ENCODE data around the gene GRIN1.

Gene GRIN1

DNA sequence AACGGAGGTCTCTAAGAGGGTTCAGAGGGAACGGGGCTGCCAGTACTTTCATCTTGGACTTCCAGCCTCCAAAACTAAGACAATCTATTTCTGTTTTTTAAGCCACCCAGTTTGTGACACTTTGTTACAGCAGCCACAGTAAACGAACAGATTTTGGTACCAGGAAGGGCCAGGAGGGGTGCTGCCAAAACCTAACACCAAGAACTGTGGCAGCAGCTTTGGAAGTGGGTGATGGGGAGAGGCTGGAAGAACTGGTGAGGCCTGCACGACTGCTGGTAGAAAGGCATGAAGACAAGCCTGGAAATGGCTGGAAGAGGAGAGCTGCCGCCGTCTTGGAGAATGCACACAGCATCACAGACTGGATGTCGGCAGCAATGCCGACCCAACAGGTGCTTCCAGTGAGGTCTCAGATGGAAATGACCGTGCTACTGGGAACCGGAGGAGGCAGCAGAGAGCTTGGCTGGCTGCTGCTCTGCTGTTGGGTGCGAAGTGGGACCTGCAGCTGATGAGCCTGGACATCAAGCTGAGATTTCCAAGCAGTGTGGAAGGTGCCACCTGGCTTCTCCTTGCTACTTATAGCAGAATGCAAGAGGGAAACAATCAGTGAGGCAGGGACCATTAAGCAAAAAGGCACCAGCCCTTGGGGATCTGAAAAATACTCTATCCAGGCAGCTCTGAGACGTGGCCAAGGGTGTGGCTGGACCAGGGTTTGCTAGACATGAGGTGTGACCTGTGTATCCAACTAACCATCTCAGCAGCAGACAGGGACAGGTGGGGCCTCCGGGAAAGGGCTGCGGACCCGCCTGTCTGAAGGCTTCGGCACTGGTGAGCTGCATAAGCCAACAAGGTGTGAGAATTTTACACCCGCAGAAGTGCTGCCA is 37.6 kb downstream of the GRIN1 start:
- no peak overlapping the region for H3K4me2 ChIP-seq (ENCODE audit: low read depth, low read length, poor library complexity, severe bottlenecking)
- H3K27me3 ChIP-seq (ENCODE audit: low read length): no peaks in the 10 kb centered on the region
- no peaks in the 10 kb centered on the region for H3K9me3 ChIP-seq (ENCODE audit: insufficient read depth, low read length)
- no peaks in the 10 kb centered on the region for H3K79me2 ChIP-seq (ENCODE audit: insufficient read depth, low read length)
- H2AFZ ChIP-seq (ENCODE audit: low read depth, low read length, severe bottlenecking): no peak overlapping the region
- no peak overlapping the region for H3K4me3 ChIP-seq (ENCODE audit: insufficient read depth, low read length, poor library complexity, severe bottlenecking)
- H4K20me1 ChIP-seq (ENCODE audit: low read depth, low read length): no peaks in the 10 kb centered on the region
- no peak overlapping the region for H3K9ac ChIP-seq (ENCODE audit: low read length)
- TF ChIP-seq, protein P1, sequence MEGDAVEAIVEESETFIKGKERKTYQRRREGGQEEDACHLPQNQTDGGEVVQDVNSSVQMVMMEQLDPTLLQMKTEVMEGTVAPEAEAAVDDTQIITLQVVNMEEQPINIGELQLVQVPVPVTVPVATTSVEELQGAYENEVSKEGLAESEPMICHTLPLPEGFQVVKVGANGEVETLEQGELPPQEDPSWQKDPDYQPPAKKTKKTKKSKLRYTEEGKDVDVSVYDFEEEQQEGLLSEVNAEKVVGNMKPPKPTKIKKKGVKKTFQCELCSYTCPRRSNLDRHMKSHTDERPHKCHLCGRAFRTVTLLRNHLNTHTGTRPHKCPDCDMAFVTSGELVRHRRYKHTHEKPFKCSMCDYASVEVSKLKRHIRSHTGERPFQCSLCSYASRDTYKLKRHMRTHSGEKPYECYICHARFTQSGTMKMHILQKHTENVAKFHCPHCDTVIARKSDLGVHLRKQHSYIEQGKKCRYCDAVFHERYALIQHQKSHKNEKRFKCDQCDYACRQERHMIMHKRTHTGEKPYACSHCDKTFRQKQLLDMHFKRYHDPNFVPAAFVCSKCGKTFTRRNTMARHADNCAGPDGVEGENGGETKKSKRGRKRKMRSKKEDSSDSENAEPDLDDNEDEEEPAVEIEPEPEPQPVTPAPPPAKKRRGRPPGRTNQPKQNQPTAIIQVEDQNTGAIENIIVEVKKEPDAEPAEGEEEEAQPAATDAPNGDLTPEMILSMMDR (IDR thresholded peaks at IDR 0.05; ENCODE audit: insufficient read depth, low read length, poor library complexity, severe bottlenecking): peak; percentile 13
- no peak for TF ChIP-seq EZH2phosphoT487 (conservative IDR thresholded peaks at IDR 0.05; ENCODE audit: low read length)
- no peaks in the 10 kb centered on the region for H3K36me3 ChIP-seq (ENCODE audit: low read length)
- H3K9me2 ChIP-seq (replicated peaks; ENCODE audit: insufficient read depth, low read length): no peaks in the 10 kb centered on the region
- H3K27ac ChIP-seq (ENCODE audit: low read depth, low read length): no peak overlapping the region
- no peaks in the 10 kb centered on the region for H3F3A ChIP-seq (ENCODE audit: insufficient read depth)

DNA sequence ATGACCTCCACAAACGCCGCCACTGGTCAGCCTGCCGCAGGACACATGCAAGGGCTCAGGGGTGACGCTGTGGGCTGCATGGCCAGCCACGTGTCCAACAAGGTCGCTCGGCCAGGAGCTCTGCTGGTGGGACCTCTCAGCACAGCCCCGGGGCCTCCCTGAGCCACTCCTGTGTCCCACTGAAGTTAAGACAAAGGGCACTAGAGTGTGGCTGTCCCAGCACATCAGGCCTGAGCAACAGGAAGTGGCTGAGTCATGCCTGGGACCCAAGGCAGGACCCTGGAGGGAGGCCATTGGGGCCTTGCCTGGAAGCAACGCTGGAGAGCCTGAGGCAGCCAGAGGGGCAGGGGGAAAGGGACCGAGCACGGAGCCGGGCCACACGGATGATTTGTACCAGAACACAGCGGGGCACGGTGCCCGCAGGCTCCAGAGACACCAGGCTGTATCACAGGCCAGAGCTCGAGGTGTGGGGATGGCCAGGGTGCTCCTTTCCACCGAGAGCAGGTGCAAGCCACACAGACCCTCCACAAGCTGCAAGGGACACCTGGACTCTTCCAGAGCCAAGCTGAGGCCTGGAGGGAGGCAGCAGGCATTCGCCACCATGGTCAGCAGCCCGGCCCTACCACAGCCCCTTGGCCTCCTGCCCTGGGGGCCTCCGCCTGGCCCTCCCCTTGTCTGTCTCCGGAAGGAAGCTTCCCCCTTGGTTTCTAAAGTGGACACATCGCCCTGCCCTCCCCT is 39.4 kb downstream of the GRIN1 start:
- no peak overlapping the region for H3K4me3 ChIP-seq (ENCODE audit: insufficient read depth, low read length, poor library complexity, severe bottlenecking)
- no peak overlapping the region for H3K9ac ChIP-seq (ENCODE audit: low read length)
- no peak overlapping the region for H3K27ac ChIP-seq (ENCODE audit: low read depth, low read length)
- no peaks in the 10 kb centered on the region for H3K27me3 ChIP-seq (ENCODE audit: low read length)
- H3K9me3 ChIP-seq (ENCODE audit: insufficient read depth, low read length): no peaks in the 10 kb centered on the region
- no peaks in the 10 kb centered on the region for H3F3A ChIP-seq (ENCODE audit: insufficient read depth)
- H3K4me2 ChIP-seq (ENCODE audit: low read depth, low read length, poor library complexity, severe bottlenecking): no peak overlapping the region
- no peaks in the 10 kb centered on the region for H3K36me3 ChIP-seq (ENCODE audit: low read length)
- H4K20me1 ChIP-seq (ENCODE audit: low read depth, low read length): no peaks in the 10 kb centered on the region
- H3K9me2 ChIP-seq (replicated peaks; ENCODE audit: insufficient read depth, low read length): no peaks in the 10 kb centered on the region
- no peaks in the 10 kb centered on the region for H3K79me2 ChIP-seq (ENCODE audit: insufficient read depth, low read length)
- TF ChIP-seq, protein P1 (IDR thresholded peaks at IDR 0.05; ENCODE audit: insufficient read depth, low read length, poor library complexity, severe bottlenecking): no peak
- TF ChIP-seq EZH2phosphoT487 (conservative IDR thresholded peaks at IDR 0.05; ENCODE audit: low read length): no peak
- H2AFZ ChIP-seq (ENCODE audit: low read depth, low read length, severe bottlenecking): no peak overlapping the region

DNA sequence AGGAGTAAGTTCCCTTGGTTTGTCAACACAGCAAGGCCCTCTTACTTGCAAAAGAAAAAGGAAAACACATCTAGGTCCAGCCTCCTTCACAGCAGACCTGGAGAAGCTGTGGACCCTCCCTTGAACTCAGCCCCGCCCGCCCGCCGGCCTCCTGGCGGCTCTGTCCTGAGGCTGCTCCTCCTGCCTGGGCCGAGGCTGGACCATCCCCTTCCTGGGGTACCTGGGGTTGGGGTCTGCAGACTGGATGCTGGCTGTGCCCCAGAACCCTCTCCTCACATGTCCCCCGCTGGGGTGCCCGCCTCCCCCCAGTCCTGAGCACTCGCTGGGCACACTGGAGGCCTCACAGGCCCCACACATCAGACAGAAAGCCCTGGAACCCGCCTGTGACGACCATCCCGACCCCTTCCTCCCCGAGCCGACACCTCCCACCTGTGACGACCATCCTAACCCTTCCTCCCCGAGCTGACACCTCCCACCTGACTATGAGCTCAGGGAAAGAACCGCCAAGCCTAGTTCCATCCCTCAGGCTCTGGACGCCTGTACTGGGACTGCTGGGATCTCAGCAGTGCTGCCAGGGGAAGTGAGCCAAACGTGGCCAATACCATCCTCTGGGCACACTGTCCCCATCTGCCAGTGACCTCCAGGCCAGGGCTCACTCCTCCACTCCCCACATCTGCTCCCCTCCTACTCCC is 40.1 kb downstream of the GRIN1 start:
- H3K36me3 ChIP-seq (ENCODE audit: low read length): no peaks in the 10 kb centered on the region
- TF ChIP-seq, protein P1 (IDR thresholded peaks at IDR 0.05; ENCODE audit: insufficient read depth, low read length, poor library complexity, severe bottlenecking): no peak
- TF ChIP-seq EZH2phosphoT487 (conservative IDR thresholded peaks at IDR 0.05; ENCODE audit: low read length): no peak

More for the DNA sequence above, 40.1 kb downstream of the GRIN1 start:
- no peaks in the 10 kb centered on the region for H3K27me3 ChIP-seq (ENCODE audit: low read length)
- no peak overlapping the region for H3K4me3 ChIP-seq (ENCODE audit: insufficient read depth, low read length, poor library complexity, severe bottlenecking)
- H3K9me3 ChIP-seq (ENCODE audit: insufficient read depth, low read length): no peaks in the 10 kb centered on the region
- H4K20me1 ChIP-seq (ENCODE audit: low read depth, low read length): no peaks in the 10 kb centered on the region
- H3F3A ChIP-seq (ENCODE audit: insufficient read depth): no peaks in the 10 kb centered on the region
- H3K9ac ChIP-seq (ENCODE audit: low read length): no peak overlapping the region
- H3K9me2 ChIP-seq (replicated peaks; ENCODE audit: insufficient read depth, low read length): no peaks in the 10 kb centered on the region
- no peaks in the 10 kb centered on the region for H3K79me2 ChIP-seq (ENCODE audit: insufficient read depth, low read length)
- H3K27ac ChIP-seq (ENCODE audit: low read depth, low read length): no peak overlapping the region
- H3K4me2 ChIP-seq (ENCODE audit: low read depth, low read length, poor library complexity, severe bottlenecking): no peak overlapping the region
- H2AFZ ChIP-seq (ENCODE audit: low read depth, low read length, severe bottlenecking): no peak overlapping the region

All from SU-DHL-6 (cell line).